Progenitor cell of endocrine pancreas (in vitro differentiated cells): ENCODE measurements around the gene TMEM202. TPM values are rescaled to one million over a fixed set of nuclear protein-coding genes. Genes with fewer than 3 reads are reported as not detected.
"Not testable (repeated sequence)": the region's sequence is repeated elsewhere in the genome, so short reads cannot be mapped to it uniquely, and the experiment has no call there.

Experiments used
- DNase-seq: peaks from one replicate; pipeline ENCODE4 v3.0.0; 2021; ENCODE audit warnings: low spot score; ENCODE audit not compliant: unreplicated experiment
- H3K27ac Mint-ChIP-seq: 2 replicates; pipeline ENCODE4 v1.8.0; 2021; ENCODE audit warnings: mild to moderate bottlenecking, moderate library complexity, mixed read lengths
- H3K27me3 Mint-ChIP-seq: 2 replicates; pipeline ENCODE4 v1.8.0; 2021; ENCODE audit warnings: mixed read lengths
- H3K36me3 Mint-ChIP-seq: 2 replicates; pipeline ENCODE4 v1.8.0; 2022; ENCODE audit warnings: mixed read lengths; ENCODE audit not compliant: insufficient read depth
- H3K4me1 Mint-ChIP-seq: 2 replicates; pipeline ENCODE4 v1.8.0; 2021; ENCODE audit warnings: low read depth, mixed read lengths
- H3K4me3 Mint-ChIP-seq: 2 replicates; pipeline ENCODE4 v1.8.0; 2021; ENCODE audit warnings: low read depth, mild to moderate bottlenecking, moderate library complexity, mixed read lengths
- H3K9me3 Mint-ChIP-seq: 2 replicates; pipeline ENCODE4 v1.8.0; 2021; ENCODE audit warnings: low read depth, mixed read lengths
- CTCF ChIP-seq: fragments of 200-600 bp; sonication (generic); IDR thresholded peaks from one replicate; pipeline ENCODE4 v1.5.0; 2021; ENCODE audit warnings: antibody characterized with exemption, mild to moderate bottlenecking; ENCODE audit not compliant: unreplicated experiment
- total RNA-seq: library from RNA; stranded (reverse); gene quantifications from 2 replicates; pipeline ENCODE4 v1.2.1, GENCODE V29; 2021

The TMEM202 gene
- total RNA-seq, 1 donor from 2014 or later = not detected

- Mint-ChIP-seq H3K27ac (no peak overlapping the region), H3K27me3 (peaks cover 17% of the 10 kb centered on the region), H3K4me3 (no peak overlapping the region), H3K4me1 (no peaks in the 10 kb centered on the region), H3K36me3 (peaks cover 2% of the 10 kb centered on the region), H3K9me3 (peaks cover 20% of the 10 kb centered on the region)
- TF ChIP-seq CTCF = no peak
- no peak for DNase-seq
Measured at GRCh38 chr15:72423256-72423655, 25.2 kb downstream of the TMEM202 start.

- H3K4me1 Mint-ChIP-seq = no peaks in the 10 kb centered on the region
- no peak for DNase-seq
- H3K27me3 Mint-ChIP-seq = peaks cover 26% of the 10 kb centered on the region
- no peak for TF ChIP-seq CTCF
- H3K4me3 Mint-ChIP-seq = no peak overlapping the region
- peaks cover 2% of the 10 kb centered on the region for H3K36me3 Mint-ChIP-seq
- H3K9me3 Mint-ChIP-seq = peaks cover 20% of the 10 kb centered on the region
- no peak overlapping the region for H3K27ac Mint-ChIP-seq
Measured at GRCh38 chr15:72426753-72427152, 28.6 kb downstream of the TMEM202 start.

GRCh38 chr15:72437650-72438316 lies 39.7 kb downstream of the TMEM202 start:
- Mint-ChIP-seq H3K4me1 (no peaks in the 10 kb centered on the region), H3K4me3 (no peak overlapping the region), H3K27me3 (peaks cover 30% of the 10 kb centered on the region), H3K27ac (no peak overlapping the region), H3K9me3 (peaks cover 15% of the 10 kb centered on the region), H3K36me3 (peaks cover 2% of the 10 kb centered on the region)
- no peak for DNase-seq
- TF ChIP-seq CTCF = no peak

GRCh38 chr15:72442848-72443247 lies 44.7 kb downstream of the TMEM202 start:
- H3K36me3 Mint-ChIP-seq = not testable (repeated sequence)

GRCh38 chr15:72445426-72445825 lies 47.3 kb downstream of the TMEM202 start:
- H3K36me3 Mint-ChIP-seq = no peaks in the 10 kb centered on the region
- H3K27me3 Mint-ChIP-seq = peaks cover 28% of the 10 kb centered on the region
- no peaks in the 10 kb centered on the region for H3K4me1 Mint-ChIP-seq
- no peak for TF ChIP-seq CTCF
- no peaks in the 10 kb centered on the region for H3K9me3 Mint-ChIP-seq
- no peak for DNase-seq
- no peak overlapping the region for H3K27ac Mint-ChIP-seq
- no peak overlapping the region for H3K4me3 Mint-ChIP-seq

More at GRCh38 chr15:72442848-72443247, 44.7 kb downstream of the TMEM202 start:
- not testable (repeated sequence) for H3K4me3 Mint-ChIP-seq, H3K4me1 Mint-ChIP-seq, H3K9me3 Mint-ChIP-seq, DNase-seq, H3K27ac Mint-ChIP-seq
- H3K27me3 Mint-ChIP-seq = peaks cover 20% of the 10 kb centered on the region

GRCh38 chr15:72450805-72451204 lies 52.7 kb downstream of the TMEM202 start:
- Mint-ChIP-seq H3K4me3 (no peak overlapping the region), H3K36me3 (no peaks in the 10 kb centered on the region), H3K27ac (no peak overlapping the region), H3K9me3 (no peaks in the 10 kb centered on the region), H3K27me3 (peaks cover 11% of the 10 kb centered on the region), H3K4me1 (no peaks in the 10 kb centered on the region)
- DNase-seq = no peak
- no peak for TF ChIP-seq CTCF
